GM23338 (cell line): ENCODE data around the gene OR56A1.

Source experiments
- CREB1 ChIP-seq: fragments of 250-450 bp; sonication (Bioruptor Pico); IDR thresholded peaks from 2 replicates; pipeline ENCODE4 v1.5.0; 2020; ENCODE audit warnings: low read depth, mild to moderate bottlenecking, moderate library complexity
- CTCF ChIP-seq, 2 experiments: fragments of 200-600 bp in 1 of 2; sonication (generic) in 1 of 2; conservative IDR thresholded peaks; 2 replicates each; pipeline versions ENCODE4 v1.5.1 to v1.6.1; 2016 to 2017; ENCODE audit warnings: antibody characterized with exemption in 2 of 2, low read depth in 2 of 2, mild to moderate bottlenecking in 2 of 2, moderate library complexity in 1 of 2
- ETS1 ChIP-seq: IDR thresholded peaks from 2 replicates; pipeline ENCODE4 v1.6.1; 2016; ENCODE audit warnings: antibody characterized with exemption
- EZH2 ChIP-seq: fragments of 200-600 bp; sonication (generic); IDR thresholded peaks from one replicate; pipeline ENCODE4 v1.8.0; 2017; ENCODE audit warnings: antibody characterized with exemption, mild to moderate bottlenecking, low read depth; ENCODE audit not compliant: unreplicated experiment
- NANOG ChIP-seq: IDR thresholded peaks from 2 replicates; pipeline ENCODE4 v1.6.1; 2016; ENCODE audit warnings: antibody characterized with exemption, borderline replicate concordance
- POLR2AphosphoS5 ChIP-seq: IDR thresholded peaks from 2 replicates; pipeline ENCODE4 v1.6.1; 2016; ENCODE audit warnings: antibody characterized with exemption, low read depth
- STAT1 ChIP-seq: IDR thresholded peaks from one replicate; pipeline ENCODE4 v1.6.1; 2016; ENCODE audit warnings: antibody characterized with exemption; ENCODE audit not compliant: unreplicated experiment

GRCh38 chr11:6030708-6031405 lies at the start of gene OR56A1:
- TF ChIP-seq CTCF (conservative IDR thresholded peaks at IDR 0.05; ENCODE audit: low read depth in 2 of 2), result no peak
- TF ChIP-seq CREB1 (CRISPR knock-in tag), result no peak
- no peak for TF ChIP-seq NANOG
- TF ChIP-seq POLR2AphosphoS5, result no peak
- TF ChIP-seq STAT1, result no peak
- TF ChIP-seq EZH2, result no peak
- no peak for TF ChIP-seq ETS1
